GM23338 (cell line): ENCODE measurements around the gene NDUFS7. TPM values are rescaled to one million over a fixed set of nuclear protein-coding genes. Genes with fewer than 3 reads are reported as not detected.

Experiments used
- ATAC-seq: fragments of 200-7000 bp; cut with Tn5 transposase; 3 replicates; pipeline ENCODE4 v1.9.1; 2020
- DNase-seq: peaks from one replicate; pipeline ENCODE4 v3.0.0-alpha.2; 2015; ENCODE audit warnings: low spot score
- H2AFZ ChIP-seq: fragments of 200-600 bp; sonication (generic); 2 replicates; pipeline ENCODE4 v1.8.0; 2016; ENCODE audit warnings: antibody characterized with exemption, mild to moderate bottlenecking, moderate library complexity
- H3F3A ChIP-seq: fragments of 200-600 bp; sonication (generic); replicated peaks from 2 replicates; pipeline ENCODE4 v1.8.0; 2017; ENCODE audit warnings: antibody characterized with exemption, mixed run types, low read depth
- H3K27ac ChIP-seq: fragments of 200-600 bp; sonication (generic); 2 replicates; pipeline ENCODE4 v1.6.1; 2016; ENCODE audit warnings: low read depth
- H3K27me3 ChIP-seq: fragments of 200-600 bp; sonication (generic); 2 replicates; pipeline ENCODE4 v1.8.0; 2016; ENCODE audit warnings: mild to moderate bottlenecking, mixed run types, moderate library complexity; ENCODE audit not compliant: insufficient read depth
- H3K36me3 ChIP-seq: fragments of 200-600 bp; sonication (generic); 2 replicates; pipeline ENCODE4 v1.8.0; 2016; ENCODE audit warnings: mild to moderate bottlenecking; ENCODE audit not compliant: insufficient read depth
- H3K4me1 ChIP-seq: fragments of 200-600 bp; sonication (generic); 2 replicates; pipeline ENCODE4 v1.8.0; 2016; ENCODE audit warnings: mild to moderate bottlenecking, moderate library complexity; ENCODE audit not compliant: insufficient read depth
- H3K4me2 ChIP-seq: fragments of 200-600 bp; sonication (generic); 2 replicates; pipeline ENCODE4 v1.7.1; 2017; ENCODE audit warnings: mixed run types
- H3K4me3 ChIP-seq: fragments of 200-600 bp; sonication (generic); 2 replicates; pipeline ENCODE4 v1.6.1; 2016; ENCODE audit warnings: mixed run types
- H3K79me2 ChIP-seq: fragments of 200-600 bp; sonication (generic); replicated peaks from 2 replicates; pipeline ENCODE4 v1.8.0; 2017; ENCODE audit warnings: mild to moderate bottlenecking; ENCODE audit not compliant: insufficient read depth
- H3K9me2 ChIP-seq: fragments of 200-600 bp; sonication (generic); 2 replicates; pipeline ENCODE4 v1.8.0; 2017; ENCODE audit not compliant: insufficient read depth
- H4K20me1 ChIP-seq: fragments of 200-600 bp; sonication (generic); replicated peaks from 2 replicates; pipeline ENCODE4 v1.8.0; 2017; ENCODE audit warnings: mild to moderate bottlenecking; ENCODE audit not compliant: insufficient read depth
- H3K27ac Mint-ChIP-seq: 2 replicates; pipeline ENCODE4 v1.8.0; 2020; ENCODE audit warnings: inconsistent platforms, mild to moderate bottlenecking, moderate library complexity, mixed read lengths
- H3K27me3 Mint-ChIP-seq: 3 replicates; pipeline ENCODE4 v1.8.0; 2022; ENCODE audit warnings: low read depth, mild to moderate bottlenecking, moderate library complexity, mixed read lengths, inconsistent platforms; ENCODE audit not compliant: insufficient read depth, poor library complexity
- H3K36me3 Mint-ChIP-seq: 3 replicates; pipeline ENCODE4 v1.8.0; 2021; ENCODE audit warnings: low read depth, mild to moderate bottlenecking, inconsistent platforms, moderate library complexity, mixed read lengths
- H3K4me1 Mint-ChIP-seq: 3 replicates; pipeline ENCODE4 v1.8.0; 2020; ENCODE audit warnings: mild to moderate bottlenecking, inconsistent platforms, mixed read lengths
- H3K4me3 Mint-ChIP-seq: 3 replicates; pipeline ENCODE4 v1.8.0; 2021; ENCODE audit warnings: moderate library complexity, mild to moderate bottlenecking, inconsistent platforms, mixed read lengths
- H3K9me3 Mint-ChIP-seq: 3 replicates; pipeline ENCODE4 v1.8.0; 2020; ENCODE audit warnings: moderate library complexity, mild to moderate bottlenecking, inconsistent platforms, mixed read lengths
- CREB1 ChIP-seq: fragments of 250-450 bp; sonication (Bioruptor Pico); IDR thresholded peaks from 2 replicates; pipeline ENCODE4 v1.5.0; 2020; ENCODE audit warnings: low read depth, mild to moderate bottlenecking, moderate library complexity
- EZH2 ChIP-seq: fragments of 200-600 bp; sonication (generic); IDR thresholded peaks from one replicate; pipeline ENCODE4 v1.8.0; 2017; ENCODE audit warnings: antibody characterized with exemption, mild to moderate bottlenecking, low read depth; ENCODE audit not compliant: unreplicated experiment
- EZH2phosphoT487 ChIP-seq: fragments of 200-600 bp; sonication (generic); IDR thresholded peaks from one replicate; pipeline ENCODE4 v1.8.1; 2018; ENCODE audit warnings: antibody characterized with exemption; ENCODE audit not compliant: unreplicated experiment
- JUNB ChIP-seq: IDR thresholded peaks from one replicate; pipeline ENCODE4 v1.6.1; 2016; ENCODE audit warnings: antibody characterized with exemption; ENCODE audit not compliant: unreplicated experiment
- NANOG ChIP-seq: IDR thresholded peaks from 2 replicates; pipeline ENCODE4 v1.6.1; 2016; ENCODE audit warnings: antibody characterized with exemption, borderline replicate concordance
- POLR2AphosphoS5 ChIP-seq: IDR thresholded peaks from 2 replicates; pipeline ENCODE4 v1.6.1; 2016; ENCODE audit warnings: antibody characterized with exemption, low read depth
- STAT1 ChIP-seq: IDR thresholded peaks from one replicate; pipeline ENCODE4 v1.6.1; 2016; ENCODE audit warnings: antibody characterized with exemption; ENCODE audit not compliant: unreplicated experiment
- ZNF114 ChIP-seq: fragments of 250-450 bp; sonication (Bioruptor Pico); IDR thresholded peaks from 2 replicates; pipeline ENCODE4 v1.5.0; 2020; ENCODE audit warnings: mild to moderate bottlenecking, moderate library complexity
- polyA plus RNA-seq: library from polyadenylated mRNA; unstranded; fragments of >200 nt; fragmentation: Nextera tagmentation; extraction: Ambion mirVana; gene quantifications from 2 replicates; pipeline ENCODE4 v1.2.1, GENCODE V29; 2016
- total RNA-seq: library from RNA; depleted of rRNA; stranded (reverse); fragments of >200 nt; shearing (Covaris generic); gene quantifications from 2 replicates; pipeline ENCODE4 v1.2.3, GENCODE V29; 2014
- TF ChIP-seq, protein P1 (sequence below), 2 experiments: fragments of 200-600 bp in 1 of 2; sonication (generic) in 1 of 2; conservative IDR thresholded peaks; 2 replicates each; pipeline versions ENCODE4 v1.5.1 to v1.6.1; 2016 to 2017; ENCODE audit warnings: antibody characterized with exemption in 2 of 2, low read depth in 2 of 2, mild to moderate bottlenecking in 2 of 2, moderate library complexity in 1 of 2
- TF ChIP-seq, protein P2 (sequence below): IDR thresholded peaks from one replicate; pipeline ENCODE4 v1.6.1; 2018; ENCODE audit warnings: antibody characterized with exemption; ENCODE audit not compliant: unreplicated experiment
- TF ChIP-seq, protein P3 (sequence below): IDR thresholded peaks from 2 replicates; pipeline ENCODE4 v1.6.1; 2016; ENCODE audit warnings: antibody characterized with exemption

NDUFS7 gene
- total and polyA plus RNA-seq, 2 experiments from 2014 or later = 132 to 203 TPM

DNA sequence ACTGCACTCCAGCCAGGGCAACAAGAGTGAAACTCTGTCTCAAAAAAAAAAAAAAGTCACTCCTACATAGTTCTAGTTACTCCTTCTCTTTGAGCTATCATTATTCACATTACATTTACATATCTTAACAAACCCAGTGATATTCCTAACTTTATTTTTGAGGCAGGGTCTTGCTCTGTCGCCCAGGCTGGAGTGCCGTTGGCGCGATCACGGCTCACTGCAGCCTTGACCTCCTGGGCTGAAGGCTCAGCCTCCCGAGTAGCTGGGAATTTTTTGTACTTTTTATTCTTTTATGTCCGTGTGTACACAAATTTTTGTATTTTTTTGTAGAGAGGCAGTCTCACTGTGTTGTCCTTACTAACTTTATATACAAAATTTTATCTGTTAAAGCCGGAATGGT is 53.9 kb downstream of the NDUFS7 start (continued):
- TF ChIP-seq, protein P1, sequence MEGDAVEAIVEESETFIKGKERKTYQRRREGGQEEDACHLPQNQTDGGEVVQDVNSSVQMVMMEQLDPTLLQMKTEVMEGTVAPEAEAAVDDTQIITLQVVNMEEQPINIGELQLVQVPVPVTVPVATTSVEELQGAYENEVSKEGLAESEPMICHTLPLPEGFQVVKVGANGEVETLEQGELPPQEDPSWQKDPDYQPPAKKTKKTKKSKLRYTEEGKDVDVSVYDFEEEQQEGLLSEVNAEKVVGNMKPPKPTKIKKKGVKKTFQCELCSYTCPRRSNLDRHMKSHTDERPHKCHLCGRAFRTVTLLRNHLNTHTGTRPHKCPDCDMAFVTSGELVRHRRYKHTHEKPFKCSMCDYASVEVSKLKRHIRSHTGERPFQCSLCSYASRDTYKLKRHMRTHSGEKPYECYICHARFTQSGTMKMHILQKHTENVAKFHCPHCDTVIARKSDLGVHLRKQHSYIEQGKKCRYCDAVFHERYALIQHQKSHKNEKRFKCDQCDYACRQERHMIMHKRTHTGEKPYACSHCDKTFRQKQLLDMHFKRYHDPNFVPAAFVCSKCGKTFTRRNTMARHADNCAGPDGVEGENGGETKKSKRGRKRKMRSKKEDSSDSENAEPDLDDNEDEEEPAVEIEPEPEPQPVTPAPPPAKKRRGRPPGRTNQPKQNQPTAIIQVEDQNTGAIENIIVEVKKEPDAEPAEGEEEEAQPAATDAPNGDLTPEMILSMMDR (conservative IDR thresholded peaks at IDR 0.05; ENCODE audit: low read depth in 2 of 2) = no peak
- TF ChIP-seq EZH2phosphoT487 (no peak), NANOG (no peak), JUNB (no peak), EZH2 (no peak), STAT1 (no peak)
- TF ChIP-seq, protein P2, sequence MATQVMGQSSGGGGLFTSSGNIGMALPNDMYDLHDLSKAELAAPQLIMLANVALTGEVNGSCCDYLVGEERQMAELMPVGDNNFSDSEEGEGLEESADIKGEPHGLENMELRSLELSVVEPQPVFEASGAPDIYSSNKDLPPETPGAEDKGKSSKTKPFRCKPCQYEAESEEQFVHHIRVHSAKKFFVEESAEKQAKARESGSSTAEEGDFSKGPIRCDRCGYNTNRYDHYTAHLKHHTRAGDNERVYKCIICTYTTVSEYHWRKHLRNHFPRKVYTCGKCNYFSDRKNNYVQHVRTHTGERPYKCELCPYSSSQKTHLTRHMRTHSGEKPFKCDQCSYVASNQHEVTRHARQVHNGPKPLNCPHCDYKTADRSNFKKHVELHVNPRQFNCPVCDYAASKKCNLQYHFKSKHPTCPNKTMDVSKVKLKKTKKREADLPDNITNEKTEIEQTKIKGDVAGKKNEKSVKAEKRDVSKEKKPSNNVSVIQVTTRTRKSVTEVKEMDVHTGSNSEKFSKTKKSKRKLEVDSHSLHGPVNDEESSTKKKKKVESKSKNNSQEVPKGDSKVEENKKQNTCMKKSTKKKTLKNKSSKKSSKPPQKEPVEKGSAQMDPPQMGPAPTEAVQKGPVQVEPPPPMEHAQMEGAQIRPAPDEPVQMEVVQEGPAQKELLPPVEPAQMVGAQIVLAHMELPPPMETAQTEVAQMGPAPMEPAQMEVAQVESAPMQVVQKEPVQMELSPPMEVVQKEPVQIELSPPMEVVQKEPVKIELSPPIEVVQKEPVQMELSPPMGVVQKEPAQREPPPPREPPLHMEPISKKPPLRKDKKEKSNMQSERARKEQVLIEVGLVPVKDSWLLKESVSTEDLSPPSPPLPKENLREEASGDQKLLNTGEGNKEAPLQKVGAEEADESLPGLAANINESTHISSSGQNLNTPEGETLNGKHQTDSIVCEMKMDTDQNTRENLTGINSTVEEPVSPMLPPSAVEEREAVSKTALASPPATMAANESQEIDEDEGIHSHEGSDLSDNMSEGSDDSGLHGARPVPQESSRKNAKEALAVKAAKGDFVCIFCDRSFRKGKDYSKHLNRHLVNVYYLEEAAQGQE = no peak
- TF ChIP-seq, protein P3, sequence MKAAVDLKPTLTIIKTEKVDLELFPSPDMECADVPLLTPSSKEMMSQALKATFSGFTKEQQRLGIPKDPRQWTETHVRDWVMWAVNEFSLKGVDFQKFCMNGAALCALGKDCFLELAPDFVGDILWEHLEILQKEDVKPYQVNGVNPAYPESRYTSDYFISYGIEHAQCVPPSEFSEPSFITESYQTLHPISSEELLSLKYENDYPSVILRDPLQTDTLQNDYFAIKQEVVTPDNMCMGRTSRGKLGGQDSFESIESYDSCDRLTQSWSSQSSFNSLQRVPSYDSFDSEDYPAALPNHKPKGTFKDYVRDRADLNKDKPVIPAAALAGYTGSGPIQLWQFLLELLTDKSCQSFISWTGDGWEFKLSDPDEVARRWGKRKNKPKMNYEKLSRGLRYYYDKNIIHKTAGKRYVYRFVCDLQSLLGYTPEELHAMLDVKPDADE = no peak

DNA sequence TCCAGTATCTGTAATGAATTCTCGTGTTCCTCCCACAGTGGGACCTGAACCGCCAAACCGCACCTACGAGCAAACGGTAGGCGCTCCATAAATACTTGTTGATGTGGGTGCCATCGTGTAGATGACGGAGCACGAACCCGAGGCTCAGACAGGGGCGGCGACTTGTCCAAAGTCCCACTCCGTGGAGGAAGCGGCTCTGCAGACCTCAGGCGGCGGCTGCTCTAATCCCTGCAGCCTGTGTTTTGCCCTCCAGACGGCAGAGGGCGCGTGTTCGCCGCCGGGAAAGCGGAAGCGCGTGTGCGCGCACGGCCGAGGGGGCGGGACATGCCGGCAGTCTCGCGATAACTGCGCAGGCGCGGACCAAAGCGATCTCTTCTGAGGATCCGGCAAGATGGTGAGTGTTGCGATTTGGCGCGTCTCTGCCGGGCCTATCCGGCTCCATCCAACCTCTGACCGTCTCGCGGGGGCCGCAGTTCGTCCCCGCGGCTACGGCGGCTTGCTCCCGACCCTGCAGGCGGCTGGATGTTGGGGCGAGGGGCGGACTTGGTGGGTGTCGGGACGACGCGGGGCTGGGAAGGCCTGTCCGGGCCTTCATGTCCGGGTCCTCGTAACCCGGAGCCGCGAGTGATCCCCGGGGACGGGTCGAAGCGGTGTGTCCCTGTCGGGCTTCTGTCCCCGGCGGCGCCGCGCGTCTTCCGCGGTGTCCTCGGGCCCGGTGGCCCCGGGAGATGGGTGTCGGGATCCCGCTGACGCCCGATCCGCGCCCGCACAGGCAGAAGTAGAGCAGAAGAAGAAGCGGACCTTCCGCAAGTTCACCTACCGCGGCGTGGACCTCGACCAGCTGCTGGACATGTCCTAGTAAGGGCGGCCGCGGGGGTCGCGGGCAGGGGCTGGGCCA is 54.6 kb downstream of the NDUFS7 start, which contains the start of gene RPS15:
RPS15 (plus strand) TSS at position 362 of the 898 bp plus-strand sequence; CDS start at position 392, 30 bp downstream.
- peaks cover 30% of the 10 kb centered on the region for H3K27me3 Mint-ChIP-seq
- peak within 1 kb of the TSS; percentile 100 for H3K27ac Mint-ChIP-seq
- Histone ChIP-seq H3K4me2 (peak within 1 kb of the TSS; percentile 98), H3K27me3 (no peaks in the 10 kb centered on the region), H3K27ac (peak within 1 kb of the TSS; percentile 85; the same call in 1 of the 2 replicates), H3K36me3 (peaks cover 24% of the 10 kb centered on the region), H3K4me1 (peaks cover 9% of the 10 kb centered on the region; the same call in 1 of the 2 replicates), H3K9me2 (no peaks in the 10 kb centered on the region), H4K20me1 (peaks cover 38% of the 10 kb centered on the region), H3K79me2 (peaks cover 24% of the 10 kb centered on the region), H3F3A (peaks cover 72% of the 10 kb centered on the region), H3K4me3 (peak within 1 kb of the TSS; percentile 97), H2AFZ (no peak within 1 kb of the TSS)
- peaks cover 55% of the 10 kb centered on the region for H3K36me3 Mint-ChIP-seq
- peaks cover 20% of the 10 kb centered on the region for H3K4me1 Mint-ChIP-seq
- peak within 1 kb of the TSS; percentile 97 for H3K4me3 Mint-ChIP-seq
- ATAC-seq = peak; percentile 80
- peak; percentile 99 for TF ChIP-seq POLR2AphosphoS5
- TF ChIP-seq, protein P2 = no peak
- TF ChIP-seq CREB1 (CRISPR knock-in tag) = peak; percentile 82
- TF ChIP-seq ZNF114 (CRISPR knock-in tag) = peak; percentile 57; the same call in 1 of the 2 replicates
- TF ChIP-seq, protein P1 (conservative IDR thresholded peaks at IDR 0.05; ENCODE audit: low read depth in 2 of 2) = peak; percentile 75 to 93
- TF ChIP-seq, protein P3 = peak; percentile 80
- DNase-seq = peak; percentile 94
- H3K9me3 Mint-ChIP-seq = no peaks in the 10 kb centered on the region; the same call in 2 of the 3 replicates
